Gastrocnemius medialis (tissue), 4 donors: ENCODE measurements around the gene OCRL.

ENCODE experiments used
- POLR2A ChIP-seq, 2 donors: fragments of 450-650 bp; IDR thresholded peaks; one replicate each; pipeline ENCODE4 v1.6.1; 2017; ENCODE audit warnings: antibody characterized with exemption in 2 of 2, mild to moderate bottlenecking in 2 of 2, moderate library complexity in 2 of 2
- TF ChIP-seq, protein P1 (sequence below), 5 experiments: fragments of 450-650 bp in 3 of 5; fragments of 200-600 bp in 2 of 5; sonication (generic) in 2 of 5; IDR thresholded peaks in 4 of 5; conservative IDR thresholded peaks in 1 of 5; 1 replicate in 4 of 5; 2 replicates in 1 of 5; pipeline ENCODE4 v1.5.1; 2016 to 2019; ENCODE audit warnings: antibody characterized with exemption in 5 of 5, mild to moderate bottlenecking in 3 of 5, moderate library complexity in 3 of 5

DNA sequence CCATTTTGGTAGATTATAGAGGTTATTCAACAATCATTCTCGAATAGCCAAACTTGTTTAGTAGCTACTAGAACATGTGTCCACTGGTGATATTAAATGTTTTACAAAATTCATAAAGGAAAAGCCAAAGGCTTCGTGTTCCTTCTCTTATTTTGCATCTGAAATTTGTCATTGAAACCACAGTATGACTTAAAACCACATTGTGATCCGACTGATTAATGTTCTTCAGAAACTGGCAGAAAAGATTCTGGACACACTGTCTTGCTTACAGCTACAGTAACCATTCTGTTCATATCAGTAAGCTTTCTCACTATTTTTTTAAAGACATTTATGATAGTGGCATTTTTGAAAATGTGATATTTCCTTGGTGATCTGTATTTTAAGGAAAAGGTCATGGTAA lies 14.2 kb upstream of the OCRL start:
- TF ChIP-seq, protein P1, sequence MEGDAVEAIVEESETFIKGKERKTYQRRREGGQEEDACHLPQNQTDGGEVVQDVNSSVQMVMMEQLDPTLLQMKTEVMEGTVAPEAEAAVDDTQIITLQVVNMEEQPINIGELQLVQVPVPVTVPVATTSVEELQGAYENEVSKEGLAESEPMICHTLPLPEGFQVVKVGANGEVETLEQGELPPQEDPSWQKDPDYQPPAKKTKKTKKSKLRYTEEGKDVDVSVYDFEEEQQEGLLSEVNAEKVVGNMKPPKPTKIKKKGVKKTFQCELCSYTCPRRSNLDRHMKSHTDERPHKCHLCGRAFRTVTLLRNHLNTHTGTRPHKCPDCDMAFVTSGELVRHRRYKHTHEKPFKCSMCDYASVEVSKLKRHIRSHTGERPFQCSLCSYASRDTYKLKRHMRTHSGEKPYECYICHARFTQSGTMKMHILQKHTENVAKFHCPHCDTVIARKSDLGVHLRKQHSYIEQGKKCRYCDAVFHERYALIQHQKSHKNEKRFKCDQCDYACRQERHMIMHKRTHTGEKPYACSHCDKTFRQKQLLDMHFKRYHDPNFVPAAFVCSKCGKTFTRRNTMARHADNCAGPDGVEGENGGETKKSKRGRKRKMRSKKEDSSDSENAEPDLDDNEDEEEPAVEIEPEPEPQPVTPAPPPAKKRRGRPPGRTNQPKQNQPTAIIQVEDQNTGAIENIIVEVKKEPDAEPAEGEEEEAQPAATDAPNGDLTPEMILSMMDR (IDR thresholded peaks at IDR 0.05 in 4 of 5, conservative IDR thresholded peaks at IDR 0.05 in 1 of 5) = no peak
- no peak for TF ChIP-seq POLR2A (IDR thresholded peaks at IDR 0.05)
